Measurements from ENCODE around the gene WNT10A.

DNA sequence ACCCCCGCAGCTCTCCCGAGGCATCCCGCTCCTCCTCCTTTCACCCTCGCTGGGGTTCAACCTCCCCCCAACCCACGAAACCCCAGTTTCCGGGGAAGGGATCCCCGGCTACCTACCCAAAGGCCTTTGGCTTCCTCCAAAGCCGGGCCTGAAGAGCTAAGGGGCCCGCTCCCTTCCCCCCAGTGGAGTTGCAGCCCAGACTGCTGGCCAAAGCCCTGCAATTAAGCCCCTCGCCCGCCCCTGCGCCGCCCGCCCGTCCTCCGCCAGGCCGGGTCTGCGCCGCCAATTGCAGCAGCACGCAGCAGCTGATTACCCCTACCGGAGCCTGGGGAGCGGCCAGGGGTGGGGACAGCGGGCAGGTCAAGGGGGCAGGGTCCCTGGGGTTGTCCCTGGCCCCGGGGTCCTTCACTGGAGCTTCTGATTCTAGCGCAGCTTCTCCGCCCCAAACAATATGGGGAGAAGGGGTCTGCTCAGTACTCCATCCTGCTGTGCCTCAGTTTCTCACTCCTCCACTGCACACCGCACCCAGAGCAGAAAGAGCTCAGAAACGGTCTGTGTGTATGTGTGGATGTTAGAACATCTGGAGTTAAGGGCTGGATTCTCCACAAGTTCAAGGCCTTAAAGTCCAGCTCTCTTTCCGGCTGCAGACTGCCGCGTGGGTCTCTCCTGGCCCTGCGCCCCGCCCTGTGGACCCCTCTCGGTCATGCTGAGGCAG, 16.9 kb downstream of the WNT10A start:
- TF ChIP-seq CTCF (IDR thresholded peaks at IDR 0.05) (no peak), POLR2A (IDR thresholded peaks at IDR 0.05) (no peak)

Measured in ovary (tissue), 3 donors.